Fibroblast of pulmonary artery (primary cell): ENCODE data around the gene PI4K2A.

Source experiments
- DNase-seq: peaks from one replicate; pipeline ENCODE4 v3.0.0-alpha.2; 2010; ENCODE audit warnings: low read depth
- H3K4me3 ChIP-seq: replicated peaks from 2 replicates; pipeline ENCODE4 v1.5.1; 2011; ENCODE audit warnings: low read depth, mild to moderate bottlenecking, control low read depth, low read length, moderate library complexity
- CTCF ChIP-seq: IDR thresholded peaks from 2 replicates; pipeline ENCODE4 v1.5.1; 2011; ENCODE audit warnings: mild to moderate bottlenecking, control low read depth, low read length, inconsistent platforms; ENCODE audit errors: missing control alignments

PI4K2A gene

DNA sequence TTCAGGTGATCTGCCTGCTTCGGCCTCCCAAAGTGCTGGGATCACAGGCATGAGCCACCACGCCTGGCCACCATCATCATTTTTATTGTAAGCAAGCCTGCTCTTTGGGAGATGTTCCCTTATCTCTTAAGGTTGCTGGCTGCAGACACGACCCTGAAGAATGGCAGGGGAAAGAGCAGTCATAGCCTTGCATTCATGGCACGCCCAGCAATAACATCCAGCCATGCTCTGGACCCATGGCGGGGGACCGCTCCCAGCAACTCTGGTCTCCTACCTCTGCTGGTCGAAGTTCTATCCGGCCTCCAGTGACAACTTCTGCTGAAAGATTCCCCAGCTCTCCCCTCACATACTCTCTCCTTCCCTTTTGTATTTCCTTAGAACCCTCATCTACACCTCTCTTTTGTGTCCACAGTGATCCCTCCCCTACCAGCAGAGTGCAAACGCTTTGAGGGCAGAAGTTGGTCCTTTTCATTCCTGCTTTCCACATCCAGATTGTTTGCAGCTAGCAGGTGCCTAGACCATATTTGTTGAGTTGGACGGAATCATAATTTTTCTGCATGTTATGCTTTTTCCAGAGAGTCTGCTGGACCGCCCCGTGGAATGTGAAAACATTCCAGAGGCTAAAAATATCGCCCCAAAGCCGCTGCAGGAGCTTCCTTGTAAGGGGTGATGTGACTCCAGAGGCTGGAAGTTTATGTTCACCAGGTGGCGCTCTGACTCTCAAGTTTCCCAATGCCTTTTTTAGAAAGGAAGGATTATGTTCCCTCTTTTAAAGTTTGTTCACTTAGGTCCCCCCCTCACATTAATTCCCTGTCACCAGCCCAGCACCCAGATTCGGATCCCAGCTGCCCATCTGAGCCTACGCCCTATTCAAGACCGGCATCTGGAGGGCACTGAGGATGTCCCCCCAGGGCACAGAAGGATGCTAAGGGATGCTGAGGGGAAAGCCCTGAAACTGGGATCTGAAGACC lies 68.8 kb downstream of the PI4K2A start:
- peak; percentile 87 for DNase-seq
- peak; percentile 78 for TF ChIP-seq CTCF

GRCh38 chr10:97711640-97712572 lies 71.4 kb downstream of the PI4K2A start:
- no peak overlapping the region for H3K4me3 ChIP-seq
- TF ChIP-seq CTCF: no peak
- no peak for DNase-seq

More for the DNA sequence above, 68.8 kb downstream of the PI4K2A start:
- no peak overlapping the region for H3K4me3 ChIP-seq

GRCh38 chr10:97713339-97713825 lies 72.9 kb downstream of the PI4K2A start, which contains the start of gene MARVELD1:
Gene MARVELD1 (plus strand): TSS chr10:97713730. CDS start chr10:97713877, 147 bp downstream.
- H3K4me3 ChIP-seq: peak within 1 kb of the TSS; percentile 73
- DNase-seq: peak; percentile 85
- no peak for TF ChIP-seq CTCF

DNA sequence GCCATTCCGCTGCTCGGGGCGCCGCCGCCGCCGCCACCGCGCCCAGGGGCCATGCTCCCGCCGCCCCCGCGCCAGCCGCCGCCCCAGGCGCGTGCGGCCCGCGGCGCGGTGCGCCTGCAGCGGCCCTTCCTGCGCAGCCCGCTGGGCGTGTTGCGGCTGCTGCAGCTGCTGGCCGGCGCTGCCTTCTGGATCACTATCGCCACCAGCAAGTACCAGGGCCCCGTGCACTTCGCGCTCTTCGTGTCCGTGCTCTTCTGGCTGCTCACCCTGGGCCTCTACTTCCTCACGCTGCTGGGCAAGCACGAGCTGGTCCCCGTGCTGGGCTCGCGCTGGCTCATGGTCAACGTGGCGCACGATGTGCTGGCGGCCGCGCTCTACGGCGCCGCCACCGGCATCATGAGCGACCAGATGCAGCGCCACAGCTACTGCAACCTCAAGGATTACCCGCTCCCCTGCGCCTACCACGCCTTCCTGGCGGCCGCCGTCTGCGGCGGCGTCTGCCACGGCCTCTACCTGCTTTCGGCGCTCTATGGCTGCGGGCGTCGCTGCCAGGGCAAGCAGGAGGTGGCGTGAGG lies 73.4 kb downstream of the PI4K2A start:
- H3K4me3 ChIP-seq: peak overlapping the region; percentile 73
- TF ChIP-seq CTCF: peak; percentile 26
- peak; percentile 73 for DNase-seq

DNA sequence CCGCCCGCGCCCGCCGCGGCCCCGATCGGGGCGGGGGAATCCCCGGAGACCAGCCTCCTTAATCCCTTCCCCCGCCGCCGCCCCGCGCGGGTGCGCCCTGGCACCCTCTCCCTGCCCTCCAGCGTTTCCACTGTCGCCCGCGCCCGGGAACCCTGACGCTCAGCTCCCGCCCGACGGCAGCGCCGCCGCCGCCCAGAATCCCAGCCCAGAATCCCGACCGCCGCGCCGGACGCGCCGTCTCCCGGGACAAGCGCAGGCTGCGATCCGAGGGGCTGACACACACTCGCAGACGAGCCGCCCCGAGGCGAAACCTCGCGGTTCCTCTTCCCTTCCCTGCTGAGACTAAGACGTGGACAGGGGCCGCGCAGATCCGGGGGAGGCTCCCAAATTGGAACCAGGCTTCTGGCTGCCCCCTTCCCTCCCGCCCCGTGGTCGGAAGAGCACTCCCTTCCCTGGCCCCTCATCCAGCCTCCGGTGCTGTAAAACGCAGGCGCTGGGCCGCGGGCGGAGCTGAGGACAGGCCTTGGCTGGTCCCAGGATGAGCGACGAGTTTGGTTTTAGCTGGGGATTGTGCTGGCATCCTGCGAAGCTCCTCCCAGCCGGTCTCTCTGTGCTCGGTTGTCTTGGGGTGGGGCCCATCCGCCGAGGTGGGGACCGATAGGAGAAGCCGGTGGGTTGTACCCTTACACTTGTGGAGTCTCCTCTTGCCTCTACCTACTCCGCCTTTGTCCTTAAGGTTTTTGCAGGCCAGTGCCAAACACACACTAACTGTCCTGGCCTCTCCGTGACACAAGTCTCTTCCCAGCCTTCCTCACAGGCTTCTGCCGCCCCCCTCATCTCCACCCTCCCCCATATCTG lies 74.2 kb downstream of the PI4K2A start:
- H3K4me3 ChIP-seq: peak overlapping the region; percentile 73
- no peak for TF ChIP-seq CTCF
- DNase-seq: peak; percentile 82
